Stimulated activated CD4-positive, alpha-beta T cell treated with anti-CD3 and anti-CD28 coated beads, Interleukin-15, amount 100 ng/mL, for 24 hours (primary cell): Measurements from ENCODE around the gene PDE9A.

Experiments used
- DNase-seq: peaks from one replicate; pipeline ENCODE4 v3.0.0-alpha.2; 2020

Gene PDE9A

GRCh38 chr21:42673633-42674328, 20.4 kb downstream of the PDE9A start:
- no peak for DNase-seq

GRCh38 chr21:42674351-42674940, 21.0 kb downstream of the PDE9A start:
- no peak for DNase-seq

GRCh38 chr21:42675403-42675802, 22.0 kb downstream of the PDE9A start:
- DNase-seq, result no peak

- DNase-seq, result no peak
Observed at GRCh38 chr21:42676808-42677207, 23.4 kb downstream of the PDE9A start.

GRCh38 chr21:42677339-42678321, 24.2 kb downstream of the PDE9A start:
- DNase-seq, result no peak

- no peak for DNase-seq
Observed at GRCh38 chr21:42678618-42679295, 25.3 kb downstream of the PDE9A start.

- no peak for DNase-seq
Observed at GRCh38 chr21:42679319-42680057, 26.1 kb downstream of the PDE9A start.

GRCh38 chr21:42680058-42680330, 26.6 kb downstream of the PDE9A start:
- no peak for DNase-seq

- no peak for DNase-seq
Observed at GRCh38 chr21:42680429-42680828, 27.0 kb downstream of the PDE9A start.

- DNase-seq, result peak; percentile 27
Observed at GRCh38 chr21:42681296-42682206, 28.1 kb downstream of the PDE9A start.

GRCh38 chr21:42682661-42683210, 29.3 kb downstream of the PDE9A start:
- no peak for DNase-seq

GRCh38 chr21:42683371-42684108, 30.1 kb downstream of the PDE9A start:
- DNase-seq, result no peak

- peak; percentile 62 for DNase-seq
Observed at GRCh38 chr21:42684109-42684916, 30.9 kb downstream of the PDE9A start.

- DNase-seq, result peak; percentile 40
Observed at GRCh38 chr21:42685036-42685435, 31.6 kb downstream of the PDE9A start.

GRCh38 chr21:42685954-42686500, 32.6 kb downstream of the PDE9A start:
- no peak for DNase-seq

- no peak for DNase-seq
Observed at GRCh38 chr21:42687796-42688195, 34.4 kb downstream of the PDE9A start.

- DNase-seq, result no peak
Observed at GRCh38 chr21:42688226-42688840, 34.9 kb downstream of the PDE9A start.

- DNase-seq, result no peak
Observed at GRCh38 chr21:42688841-42689371, 35.5 kb downstream of the PDE9A start.
